HUES64 (cell line): ENCODE measurements around the gene DPP10.
"Not testable (repeated sequence)": the region's sequence is repeated elsewhere in the genome, so short reads cannot be mapped to it uniquely, and the experiment has no call there.

ENCODE experiments used
- H3K27ac ChIP-seq: 2 replicates; pipeline ENCODE4 v1.7.0; 2013; ENCODE audit warnings: low read depth, low read length, inconsistent platforms
- H3K27me3 ChIP-seq: 2 replicates; pipeline ENCODE4 v1.6.1; 2013; ENCODE audit warnings: mild to moderate bottlenecking, low read length; ENCODE audit not compliant: insufficient read depth
- H3K36me3 ChIP-seq: 2 replicates; pipeline ENCODE4 v1.6.1; 2013; ENCODE audit warnings: mild to moderate bottlenecking, low read length; ENCODE audit not compliant: insufficient read depth
- H3K4me1 ChIP-seq: 2 replicates; pipeline ENCODE4 v1.6.1; 2013; ENCODE audit warnings: mild to moderate bottlenecking, low read length, moderate library complexity; ENCODE audit not compliant: insufficient read depth
- H3K4me3 ChIP-seq: 2 replicates; pipeline ENCODE4 v1.5.1; 2013; ENCODE audit warnings: mild to moderate bottlenecking, low read length, moderate library complexity
- H3K9ac ChIP-seq: 2 replicates; pipeline ENCODE4 v1.6.1; 2013; ENCODE audit warnings: mild to moderate bottlenecking, low read depth, low read length
- H3K9me3 ChIP-seq: 2 replicates; pipeline ENCODE4 v1.6.1; 2013; ENCODE audit warnings: low read depth, low read length; ENCODE audit not compliant: insufficient read depth
- WGBS: fragments of 150-250, 120-280 bp; methylation state at CpG from one replicate; pipeline ENCODE4 v1.1.7; 2013; ENCODE audit warnings: missing lambda C conversion rate; 5-methylcytosine and 5-hydroxymethylcytosine counted together

DPP10 gene

DNA sequence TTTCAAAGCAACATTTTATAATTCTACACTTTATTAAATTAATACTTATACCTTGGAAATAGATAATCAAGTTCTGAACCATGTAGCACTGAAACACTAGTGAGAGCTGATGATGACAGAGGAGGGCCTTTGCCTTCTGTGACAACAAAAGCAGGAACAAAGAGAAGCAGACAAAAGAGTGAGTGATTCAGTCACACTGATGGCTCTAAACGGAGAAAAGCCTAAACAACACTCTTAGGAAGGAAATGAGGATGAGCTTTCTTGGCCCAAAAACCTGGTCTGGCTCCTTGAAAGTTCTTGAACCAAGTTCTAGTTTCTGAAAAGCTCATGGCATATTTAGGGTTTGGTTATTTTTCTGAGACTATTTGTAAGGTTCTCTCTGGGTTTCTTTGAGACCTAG, 271.9 kb downstream of the DPP10 start:
- H3K27me3 ChIP-seq, result no peaks in the 10 kb centered on the region
- no peaks in the 10 kb centered on the region for H3K9me3 ChIP-seq
- H3K4me3 ChIP-seq, result no peak overlapping the region
- H3K4me1 ChIP-seq, result peaks cover 37% of the 10 kb centered on the region
- no peaks in the 10 kb centered on the region for H3K36me3 ChIP-seq
- WGBS, result 16% methylated on average over 1 of the region's 1 CpG
- H3K27ac ChIP-seq, result peak overlapping the region; percentile 4; the same call in 1 of the 2 replicates
- no peak overlapping the region; the same call in 1 of the 2 replicates for H3K9ac ChIP-seq

DNA sequence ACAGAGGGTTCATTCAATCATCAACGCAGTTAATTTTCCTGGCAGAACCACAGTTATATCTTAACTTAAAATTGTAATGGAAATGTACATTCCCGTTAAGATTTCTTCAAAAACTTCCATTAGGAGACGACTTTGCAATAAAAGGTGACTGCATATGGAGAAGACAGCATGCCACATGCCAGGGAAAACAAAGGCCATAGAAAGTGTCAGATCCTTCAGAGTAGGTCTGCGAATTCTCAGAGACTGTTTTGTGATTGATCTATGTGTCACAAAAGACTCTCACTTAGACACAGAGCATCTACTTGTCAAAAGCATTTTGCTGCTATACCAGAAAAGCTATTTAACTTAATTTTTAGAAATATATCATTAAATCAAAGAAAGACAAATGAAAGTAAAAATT, 274.6 kb downstream of the DPP10 start:
- no peaks in the 10 kb centered on the region for H3K9me3 ChIP-seq

DNA sequence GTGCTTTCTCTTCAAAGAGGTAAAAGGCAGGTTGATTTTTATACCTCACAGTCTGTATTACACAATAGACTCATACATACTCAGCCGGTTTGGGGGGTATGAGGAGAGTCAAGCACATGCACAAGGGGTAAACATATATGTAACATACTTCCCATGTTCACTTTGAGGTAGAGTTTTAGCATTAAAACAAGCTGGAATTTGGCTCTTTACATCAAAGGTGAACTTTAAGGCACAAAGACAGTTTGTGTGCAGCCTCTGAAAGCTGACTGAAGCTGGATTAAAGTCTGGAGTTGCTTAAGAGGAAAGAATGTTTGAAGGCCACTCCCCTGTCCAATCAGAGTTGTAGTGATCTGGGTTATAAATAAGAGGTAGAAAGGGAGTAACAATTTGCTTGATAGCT, 282.0 kb downstream of the DPP10 start:
- H3K4me3 ChIP-seq, result no peak overlapping the region
- no peaks in the 10 kb centered on the region for H3K36me3 ChIP-seq
- no peaks in the 10 kb centered on the region for H3K27me3 ChIP-seq
- H3K9ac ChIP-seq, result no peak overlapping the region
- no peaks in the 10 kb centered on the region for H3K9me3 ChIP-seq
- no CpG with 5 or more reads among the region's 1 CpG for WGBS
- peaks cover 9% of the 10 kb centered on the region; the same call in 1 of the 2 replicates for H3K4me1 ChIP-seq
- no peak overlapping the region for H3K27ac ChIP-seq

More for the DNA sequence above, 274.6 kb downstream of the DPP10 start:
- Histone ChIP-seq H3K4me1 (peaks cover 21% of the 10 kb centered on the region), H3K9ac (no peak overlapping the region), H3K4me3 (no peak overlapping the region), H3K27me3 (no peaks in the 10 kb centered on the region), H3K36me3 (no peaks in the 10 kb centered on the region), H3K27ac (no peak overlapping the region)
- WGBS, result 49% methylated on average over 2 of the region's 4 CpGs

DNA sequence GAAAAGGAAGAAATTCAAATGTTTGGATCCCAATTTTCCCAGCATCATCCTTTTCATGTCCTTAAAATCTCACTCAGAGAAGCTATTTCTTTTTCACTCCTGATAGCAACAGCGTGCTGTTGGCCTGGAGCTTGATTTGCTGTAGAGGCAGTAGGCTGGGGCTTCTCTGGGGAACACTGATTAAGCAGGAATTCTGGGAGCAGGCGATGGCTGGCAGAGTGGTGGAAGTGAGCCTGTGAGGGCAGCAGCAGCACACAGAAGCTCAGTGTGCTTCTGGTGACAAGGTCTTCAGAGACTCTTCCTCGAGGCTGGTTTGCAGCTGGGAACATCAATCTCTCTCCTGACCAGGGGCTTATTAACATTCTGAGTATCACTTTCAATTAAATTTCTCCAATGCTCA, 284.6 kb downstream of the DPP10 start:
- no peaks in the 10 kb centered on the region for H3K36me3 ChIP-seq
- no peak overlapping the region for H3K27ac ChIP-seq
- WGBS, result 96% methylated on average over 3 of the region's 3 CpGs
- H3K4me1 ChIP-seq, result peaks cover 9% of the 10 kb centered on the region; the same call in 1 of the 2 replicates
- H3K4me3 ChIP-seq, result no peak overlapping the region
- no peaks in the 10 kb centered on the region for H3K9me3 ChIP-seq
- H3K27me3 ChIP-seq, result no peaks in the 10 kb centered on the region
- H3K9ac ChIP-seq, result no peak overlapping the region

DNA sequence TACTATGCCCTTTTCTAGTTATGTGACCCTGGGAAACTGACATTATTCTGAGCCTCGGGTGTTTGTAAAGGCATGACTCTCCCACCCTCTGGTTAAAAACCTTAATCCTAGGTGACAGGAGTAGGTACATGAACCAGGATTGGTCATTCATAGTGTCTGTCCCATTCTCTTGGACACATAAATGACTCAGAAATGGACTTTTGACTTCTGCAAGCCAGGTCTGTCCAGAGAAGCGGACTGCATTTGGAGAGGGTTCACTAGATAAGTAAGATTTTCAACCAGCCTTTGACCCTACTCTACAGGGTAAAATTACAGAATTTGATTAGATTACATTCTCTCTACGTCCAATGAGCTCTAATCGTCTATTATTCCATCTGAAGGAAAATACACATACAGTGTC, 285.9 kb downstream of the DPP10 start:
- Histone ChIP-seq H3K4me3 (no peak overlapping the region), H3K27ac (no peak overlapping the region), H3K9me3 (no peaks in the 10 kb centered on the region), H3K36me3 (no peaks in the 10 kb centered on the region), H3K9ac (no peak overlapping the region), H3K27me3 (no peaks in the 10 kb centered on the region), H3K4me1 (peaks cover 9% of the 10 kb centered on the region; the same call in 1 of the 2 replicates)
- WGBS, result 88% methylated on average over 2 of the region's 4 CpGs

DNA sequence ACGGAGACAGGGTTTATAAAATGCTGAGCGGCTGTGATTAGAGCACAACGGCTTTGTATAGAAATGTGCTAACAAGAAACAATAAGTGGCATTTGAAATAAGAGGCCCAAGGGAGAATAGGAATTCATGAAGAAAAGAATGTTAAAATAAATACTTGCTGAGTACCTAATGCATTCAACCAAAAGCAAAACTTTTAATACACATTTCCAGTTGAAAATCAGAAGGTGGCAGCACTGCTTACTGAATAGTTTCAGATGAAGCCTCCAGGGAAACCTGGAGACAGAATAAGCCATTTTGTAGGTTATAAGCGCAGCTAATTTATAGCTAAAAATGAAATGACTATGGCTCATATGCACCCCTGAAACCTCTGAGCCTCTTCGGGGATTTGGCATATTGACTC, 286.6 kb downstream of the DPP10 start:
- H3K9ac ChIP-seq, result no peak overlapping the region
- H3K27me3 ChIP-seq, result no peaks in the 10 kb centered on the region
- no peaks in the 10 kb centered on the region for H3K9me3 ChIP-seq
- H3K4me3 ChIP-seq, result no peak overlapping the region
- no peak overlapping the region for H3K27ac ChIP-seq
- peaks cover 9% of the 10 kb centered on the region; the same call in 1 of the 2 replicates for H3K4me1 ChIP-seq
- no peaks in the 10 kb centered on the region for H3K36me3 ChIP-seq
- WGBS, result 90% methylated on average over 5 of the region's 5 CpGs

DNA sequence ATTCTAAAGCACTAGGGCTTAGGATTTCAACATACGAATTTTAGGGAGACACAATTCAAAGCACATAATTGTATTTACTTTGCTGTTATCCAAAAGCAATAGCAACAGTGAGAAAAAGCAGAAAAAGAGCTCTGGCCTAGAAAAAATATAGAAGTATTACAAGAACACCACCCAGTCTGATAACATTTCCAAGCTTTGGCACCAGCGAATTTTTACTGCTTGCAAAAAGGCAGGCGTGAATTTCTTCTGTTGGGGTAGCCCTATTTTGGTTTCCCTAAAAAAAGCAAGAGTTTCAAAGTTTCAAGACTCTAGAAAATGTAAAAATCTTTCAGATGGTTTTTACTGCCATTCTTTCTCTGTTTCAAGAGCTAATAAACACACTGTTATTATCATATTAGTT, 292.7 kb downstream of the DPP10 start:
- WGBS, result 96% methylated on average over 3 of the region's 3 CpGs
- no peak overlapping the region for H3K27ac ChIP-seq
- H3K36me3 ChIP-seq, result no peaks in the 10 kb centered on the region
- H3K4me3 ChIP-seq, result no peak overlapping the region
- no peaks in the 10 kb centered on the region for H3K9me3 ChIP-seq
- H3K4me1 ChIP-seq, result no peaks in the 10 kb centered on the region
- no peaks in the 10 kb centered on the region for H3K27me3 ChIP-seq
- no peak overlapping the region for H3K9ac ChIP-seq

DNA sequence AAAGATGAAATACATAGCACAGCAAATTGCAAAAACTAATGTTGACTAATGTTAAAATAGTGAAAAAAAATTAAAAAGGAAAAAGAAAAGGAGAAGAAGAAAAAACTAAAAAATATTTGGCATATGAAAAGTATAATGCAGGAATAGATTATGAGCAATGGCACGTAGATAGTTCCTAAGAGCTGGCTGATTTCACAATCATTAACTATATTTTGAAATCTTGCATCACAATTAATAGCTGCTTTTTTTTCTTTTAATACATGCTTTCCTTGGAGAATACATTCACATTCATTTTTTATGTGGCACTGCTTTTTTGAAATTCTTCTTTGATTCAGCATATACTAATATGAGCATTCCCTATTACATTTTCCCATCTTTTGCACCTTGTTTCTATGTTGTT, 299.8 kb downstream of the DPP10 start:
- WGBS, result 89% methylated on average over 1 of the region's 1 CpG
- Histone ChIP-seq H3K36me3 (no peaks in the 10 kb centered on the region), H3K4me1 (peaks cover 13% of the 10 kb centered on the region), H3K27ac (no peak overlapping the region), H3K9me3 (no peaks in the 10 kb centered on the region), H3K27me3 (no peaks in the 10 kb centered on the region), H3K9ac (no peak overlapping the region), H3K4me3 (no peak overlapping the region)

DNA sequence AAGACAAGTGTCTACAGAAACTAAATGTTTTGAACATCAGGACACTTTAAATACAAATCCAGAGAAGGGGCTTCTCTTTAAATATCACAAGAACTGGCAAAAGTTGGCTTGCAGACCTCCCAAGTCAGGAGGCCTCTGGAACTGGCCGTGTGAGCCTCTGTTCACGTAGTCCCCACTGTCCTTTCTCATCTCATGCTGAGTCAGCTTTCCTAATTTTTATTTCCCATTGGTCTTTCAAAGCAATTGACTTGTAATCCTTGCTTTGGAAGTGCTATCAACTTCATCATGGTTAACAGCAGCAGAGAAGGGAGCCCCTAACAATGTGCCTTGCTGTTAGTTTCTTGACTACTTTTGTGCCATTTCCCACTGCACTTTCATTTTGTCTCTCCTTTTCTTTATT, 303.3 kb downstream of the DPP10 start:
- peaks cover 13% of the 10 kb centered on the region for H3K4me1 ChIP-seq
- no peaks in the 10 kb centered on the region for H3K27me3 ChIP-seq
- no peaks in the 10 kb centered on the region for H3K9me3 ChIP-seq
- no peak overlapping the region for H3K4me3 ChIP-seq
- no peaks in the 10 kb centered on the region for H3K36me3 ChIP-seq
- no peak overlapping the region for H3K27ac ChIP-seq
- WGBS, result 75% methylated on average over 2 of the region's 2 CpGs
- no peak overlapping the region for H3K9ac ChIP-seq

DNA sequence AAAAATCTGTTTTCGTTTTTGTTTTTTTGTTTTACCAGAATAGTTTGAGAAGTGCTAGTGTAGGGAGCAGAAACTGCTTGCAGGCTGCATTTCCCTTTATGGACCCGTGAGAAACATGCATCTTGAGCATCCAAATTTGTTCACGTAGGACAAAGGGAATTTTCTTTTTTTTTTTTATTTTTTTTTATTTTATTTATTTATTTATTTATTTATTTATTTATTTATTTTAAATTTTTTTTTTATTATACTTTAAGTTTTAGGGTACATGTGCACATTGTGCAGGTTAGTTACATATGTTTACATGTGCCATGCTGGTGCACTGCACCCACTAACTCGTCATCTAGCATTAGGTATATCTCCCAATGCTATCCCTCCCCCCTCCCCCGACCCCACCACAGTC, 305.7 kb downstream of the DPP10 start:
- not testable (repeated sequence) for H3K9me3 ChIP-seq, H3K27me3 ChIP-seq, H3K36me3 ChIP-seq, H3K27ac ChIP-seq, H3K4me3 ChIP-seq, H3K9ac ChIP-seq
- H3K4me1 ChIP-seq, result peaks cover 13% of the 10 kb centered on the region
- WGBS, result 82% methylated on average over 2 of the region's 5 CpGs

DNA sequence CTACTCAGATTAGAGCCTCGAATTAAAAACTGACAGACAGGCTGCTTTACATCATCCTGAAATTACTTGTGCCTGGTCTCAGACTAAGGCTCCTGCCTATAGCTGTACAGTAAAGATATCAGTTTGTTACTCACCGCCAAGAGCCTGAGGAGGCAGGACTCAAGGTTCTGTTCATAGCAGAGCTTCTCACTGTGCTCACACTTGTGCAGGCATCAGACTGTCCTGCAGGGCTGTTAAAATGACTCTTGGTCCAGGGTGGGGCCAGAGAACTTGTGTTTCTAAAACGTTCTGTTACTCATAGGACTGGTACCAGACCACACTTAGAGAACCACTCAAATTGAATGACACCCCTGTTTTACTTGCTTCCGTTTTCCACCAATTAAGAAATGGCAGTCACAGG, 310.0 kb downstream of the DPP10 start:
- Histone ChIP-seq H3K4me3 (no peak overlapping the region), H3K27me3 (0 out of 2 replicates have a peak, but pooled peaks cover 2% of the 10 kb centered on the region), H3K4me1 (no peaks in the 10 kb centered on the region), H3K9me3 (no peaks in the 10 kb centered on the region), H3K9ac (no peak overlapping the region), H3K36me3 (no peaks in the 10 kb centered on the region), H3K27ac (no peak overlapping the region)
- WGBS, result 90% methylated on average over 4 of the region's 4 CpGs

DNA sequence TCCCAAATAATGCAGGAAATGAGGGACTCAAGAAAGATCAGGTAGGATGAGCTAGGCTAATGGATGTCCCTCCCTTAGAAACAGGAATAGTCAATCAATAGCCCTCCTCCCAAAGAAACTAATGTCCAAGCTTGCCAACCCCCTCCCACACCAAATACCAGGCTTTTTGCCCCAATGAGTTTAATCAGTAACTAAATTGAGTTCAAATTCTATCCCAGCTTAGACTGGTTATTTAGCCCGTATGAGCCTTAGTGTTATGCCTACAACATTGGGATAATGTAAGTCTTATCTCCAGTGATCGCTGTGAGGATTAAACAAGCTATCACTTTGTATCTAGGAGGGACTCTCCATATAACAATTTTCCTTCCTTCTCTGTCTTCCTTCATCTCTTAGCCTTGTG, 310.7 kb downstream of the DPP10 start:
- Histone ChIP-seq H3K9ac (no peak overlapping the region), H3K36me3 (no peaks in the 10 kb centered on the region), H3K4me3 (no peak overlapping the region), H3K27ac (no peak overlapping the region), H3K9me3 (no peaks in the 10 kb centered on the region), H3K27me3 (0 out of 2 replicates have a peak, but pooled peaks cover 2% of the 10 kb centered on the region), H3K4me1 (no peaks in the 10 kb centered on the region)
- WGBS, result 100% methylated on average over 2 of the region's 2 CpGs
